SK-N-SH (cell line): ENCODE measurements around the gene COPS3. TPM values are rescaled to one million over a fixed set of nuclear protein-coding genes. Genes with fewer than 3 reads are reported as not detected.
A peak's percentile ranks its signal among the peaks of the same experiment; 100 is the strongest.

Experiments used
- CTCF ChIA-PET: fragments of 300-600, 350-600 bp; formaldehyde crosslinking; extraction: SDS; loops from one replicate; lab custom pipeline; 2021; lab: Yijun Ruan, JAX
- POLR2A ChIA-PET: fragments of 350-600 bp; sonication (Branson Sonifier 250); formaldehyde crosslinking; extraction: SDS; loops from one replicate; lab custom pipeline; 2020; ENCODE audit warnings: antibody characterized with exemption, inconsistent platforms; lab: Yijun Ruan, JAX
- DNase-seq: peaks from one replicate; pipeline ENCODE4 v3.0.0; 2012
- H2AFZ ChIP-seq: fragments of 200-600 bp; sonication (generic); 2 replicates; pipeline ENCODE4 v1.8.1; 2016; ENCODE audit warnings: antibody characterized with exemption, mild to moderate bottlenecking, low read depth
- H3F3A ChIP-seq: fragments of 200-600 bp; sonication (generic); replicated peaks from 2 replicates; pipeline ENCODE3; 2016; ENCODE audit warnings: antibody characterized with exemption, mild to moderate bottlenecking; ENCODE audit not compliant: insufficient read depth
- H3K27ac ChIP-seq, 2 experiments: fragments of 200-500 bp in 1 of 2; fragments of 200-600 bp in 1 of 2; sonication (Bioruptor generic) in 1 of 2; sonication (generic), shearing (Covaris generic) in 1 of 2; 2 replicates each; pipeline versions ENCODE4 v1.5.1 to v1.6.1; 2014 to 2016; ENCODE audit warnings: low read depth in 2 of 2, inconsistent platforms in 1 of 2, low read length in 1 of 2, mild to moderate bottlenecking in 1 of 2, mixed read lengths in 1 of 2
- H3K27me3 ChIP-seq: fragments of 200-600 bp; sonication (generic), shearing (Covaris generic); 2 replicates; pipeline ENCODE4 v1.6.1; 2016; ENCODE audit warnings: mixed run types; ENCODE audit not compliant: insufficient read depth
- H3K36me3 ChIP-seq, 2 experiments: fragments of 200-500 bp in 1 of 2; fragments of 200-600 bp in 1 of 2; sonication (Bioruptor generic) in 1 of 2; sonication (generic) in 1 of 2; replicated peaks in 1 of 2; 2 replicates each; pipeline versions ENCODE3 to v1.5.1; 2014 to 2016; ENCODE audit warnings: low read length in 1 of 2, mild to moderate bottlenecking in 1 of 2; ENCODE audit not compliant: insufficient read depth in 2 of 2, control insufficient read depth in 1 of 2
- H3K4me1 ChIP-seq, 2 experiments: fragments of 200-500 bp in 1 of 2; fragments of 200-600 bp in 1 of 2; sonication (Bioruptor generic) in 1 of 2; sonication (generic), shearing (Covaris generic) in 1 of 2; 2 replicates each; pipeline versions ENCODE4 v1.5.1 to v1.6.1; 2014 to 2016; ENCODE audit warnings: low read depth in 1 of 2, low read length in 1 of 2, mixed run types in 1 of 2; ENCODE audit not compliant: insufficient read depth in 2 of 2, control insufficient read depth in 1 of 2
- H3K4me2 ChIP-seq: fragments of 200-600 bp; sonication (generic), shearing (Covaris generic); 2 replicates; pipeline ENCODE4 v1.6.1; 2017; ENCODE audit warnings: mixed run types
- H3K4me3 ChIP-seq, 2 experiments: fragments of 200-500 bp in 1 of 2; fragments of 200-600 bp in 1 of 2; sonication (Bioruptor generic) in 1 of 2; sonication (generic), shearing (Covaris generic) in 1 of 2; 2 replicates each; pipeline versions ENCODE4 v1.5.1 to v1.8.1; 2014 to 2016; ENCODE audit warnings: low read depth in 2 of 2, inconsistent platforms in 1 of 2, low read length in 1 of 2, mild to moderate bottlenecking in 1 of 2, mixed read lengths in 1 of 2, moderate library complexity in 1 of 2
- H3K79me2 ChIP-seq: fragments of 200-600 bp; sonication (generic); 2 replicates; pipeline ENCODE4 v1.8.1; 2017; ENCODE audit warnings: mild to moderate bottlenecking; ENCODE audit not compliant: insufficient read depth
- H3K9ac ChIP-seq: fragments of 200-600 bp; sonication (generic); 2 replicates; pipeline ENCODE4 v1.6.1; 2017; ENCODE audit warnings: mixed run types
- H3K9me2 ChIP-seq: fragments of 200-600 bp; sonication (generic); 2 replicates; pipeline ENCODE4 v1.6.1; 2017; ENCODE audit warnings: mixed run types
- H3K9me3 ChIP-seq: fragments of 200-600 bp; sonication (generic); 2 replicates; pipeline ENCODE4 v1.6.1; 2017; ENCODE audit warnings: mixed run types, mild to moderate bottlenecking, moderate library complexity
- H4K20me1 ChIP-seq: fragments of 200-600 bp; sonication (generic); 2 replicates; pipeline ENCODE4 v1.6.1; 2017; ENCODE audit warnings: mild to moderate bottlenecking, mixed run types; ENCODE audit not compliant: insufficient read depth
- ELF1 ChIP-seq: IDR thresholded peaks from 2 replicates; pipeline ENCODE4 v1.4.0; 2012
- EP300 ChIP-seq, 2 experiments: IDR thresholded peaks; 2 replicates each; pipeline versions ENCODE4 v1.4.0 to v1.6.1; 2012; ENCODE audit warnings: borderline replicate concordance in 1 of 2, low read depth in 1 of 2, low read length in 1 of 2
- EZH2phosphoT487 ChIP-seq: fragments of 200-600 bp; sonication (generic); IDR thresholded peaks from 2 replicates; pipeline ENCODE4 v1.6.1; 2017; ENCODE audit warnings: low read depth, mixed run types, mild to moderate bottlenecking, antibody characterized with exemption, moderate library complexity, borderline replicate concordance
- FOXM1 ChIP-seq: IDR thresholded peaks from 2 replicates; pipeline ENCODE4 v1.4.0; 2012; ENCODE audit warnings: low read depth, mild to moderate bottlenecking
- JUND ChIP-seq: IDR thresholded peaks from 2 replicates; pipeline ENCODE4 v1.4.0; 2012
- MEF2A ChIP-seq: IDR thresholded peaks from 2 replicates; pipeline ENCODE4 v1.4.0; 2012; ENCODE audit warnings: low read depth, borderline replicate concordance
- NFIC ChIP-seq: IDR thresholded peaks from 2 replicates; pipeline ENCODE4 v1.4.0; 2012; ENCODE audit warnings: borderline replicate concordance
- NRF1 ChIP-seq: IDR thresholded peaks from 2 replicates; pipeline ENCODE4 v1.6.1; 2012; ENCODE audit warnings: low read depth, mild to moderate bottlenecking, low read length
- RAD21 ChIP-seq: IDR thresholded peaks from 2 replicates; pipeline ENCODE4 v1.6.1; 2012; ENCODE audit warnings: mild to moderate bottlenecking, low read length
- RCOR1 ChIP-seq: fragments of 150-350 bp; IDR thresholded peaks from 2 replicates; pipeline ENCODE4 v1.6.1; 2017; ENCODE audit warnings: antibody characterized with exemption, low read length
- RFX5 ChIP-seq: IDR thresholded peaks from 2 replicates; pipeline ENCODE4 v1.6.1; 2012; ENCODE audit warnings: mild to moderate bottlenecking, improper control_type of control experiment, low read length
- SIN3A ChIP-seq: IDR thresholded peaks from 2 replicates; pipeline ENCODE4 v1.6.1; 2012; ENCODE audit warnings: low read depth, mild to moderate bottlenecking, low read length, moderate library complexity, borderline replicate concordance
- SMC3 ChIP-seq: IDR thresholded peaks from 2 replicates; pipeline ENCODE4 v1.6.1; 2012; ENCODE audit warnings: low read depth, low read length, improper control_type of control experiment
- TCF12 ChIP-seq: IDR thresholded peaks from 2 replicates; pipeline ENCODE4 v1.4.0; 2012
- TEAD4 ChIP-seq: IDR thresholded peaks from 2 replicates; pipeline ENCODE4 v1.4.0; 2012; ENCODE audit warnings: mild to moderate bottlenecking, borderline replicate concordance; ENCODE audit not compliant: insufficient read depth
- WGBS: methylation state at CpG from one replicate; pipeline ENCODE4 v1.1.6; 2017; ENCODE audit warnings: low lambda C conversion rate; 5-methylcytosine and 5-hydroxymethylcytosine counted together
- polyA plus RNA-seq, 3 experiments: library from polyadenylated mRNA; depleted of rRNA; stranded (reverse); fragments of >200 nt; gene quantifications; 2 replicates each; pipeline ENCODE4 v1.2.3, GENCODE V29; 2012
- TF ChIP-seq, protein P1 (sequence below): IDR thresholded peaks from 2 replicates; pipeline ENCODE4 v1.4.0; 2012; ENCODE audit warnings: low read depth, borderline replicate concordance
- TF ChIP-seq, protein P2 (sequence below): fragments of 150-350 bp; IDR thresholded peaks from 2 replicates; pipeline ENCODE4 v1.6.1; 2016; ENCODE audit warnings: mild to moderate bottlenecking, low read depth, low read length
- TF ChIP-seq, protein P3 (sequence below): IDR thresholded peaks from 2 replicates; pipeline ENCODE4 v1.4.0; 2012; ENCODE audit warnings: low read depth, borderline replicate concordance

Gene COPS3
- polyA plus RNA-seq, 1 of the 3 experiments (the other 2 are of a cell fraction), result 64.8 TPM

DNA sequence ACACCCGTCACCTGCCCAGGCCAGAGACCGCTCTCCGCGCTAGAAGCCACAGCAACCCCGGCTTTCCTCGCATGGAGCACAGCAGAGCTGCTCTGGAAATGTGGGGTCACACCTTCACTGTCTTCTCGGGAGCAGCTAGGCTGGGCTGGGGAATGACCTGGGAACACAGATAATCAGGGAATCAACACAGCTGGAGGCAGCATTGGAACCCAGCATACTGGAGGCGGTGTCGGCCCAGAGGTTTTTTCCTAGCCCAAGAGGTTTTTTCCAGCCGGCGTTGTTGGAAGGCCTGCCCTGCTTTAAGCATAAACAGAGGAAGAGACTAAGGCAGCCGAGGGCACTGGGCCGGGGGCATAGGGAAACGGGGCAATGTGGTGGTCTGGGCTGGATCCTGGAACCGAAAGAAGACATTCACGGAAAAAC is 74.1 kb downstream of the COPS3 start:
- peaks cover 21% of the 10 kb centered on the region for H3F3A ChIP-seq
- H3K9me3 ChIP-seq, result no peaks in the 10 kb centered on the region
- 90% methylated on average over 16 of the region's 16 CpGs for WGBS
- no peak overlapping the region for H3K9ac ChIP-seq
- H3K27ac ChIP-seq, result no peak overlapping the region
- TF ChIP-seq FOXM1, result no peak
- TF ChIP-seq NRF1, result no peak
- TF ChIP-seq NFIC, result no peak
- TF ChIP-seq, protein P1, sequence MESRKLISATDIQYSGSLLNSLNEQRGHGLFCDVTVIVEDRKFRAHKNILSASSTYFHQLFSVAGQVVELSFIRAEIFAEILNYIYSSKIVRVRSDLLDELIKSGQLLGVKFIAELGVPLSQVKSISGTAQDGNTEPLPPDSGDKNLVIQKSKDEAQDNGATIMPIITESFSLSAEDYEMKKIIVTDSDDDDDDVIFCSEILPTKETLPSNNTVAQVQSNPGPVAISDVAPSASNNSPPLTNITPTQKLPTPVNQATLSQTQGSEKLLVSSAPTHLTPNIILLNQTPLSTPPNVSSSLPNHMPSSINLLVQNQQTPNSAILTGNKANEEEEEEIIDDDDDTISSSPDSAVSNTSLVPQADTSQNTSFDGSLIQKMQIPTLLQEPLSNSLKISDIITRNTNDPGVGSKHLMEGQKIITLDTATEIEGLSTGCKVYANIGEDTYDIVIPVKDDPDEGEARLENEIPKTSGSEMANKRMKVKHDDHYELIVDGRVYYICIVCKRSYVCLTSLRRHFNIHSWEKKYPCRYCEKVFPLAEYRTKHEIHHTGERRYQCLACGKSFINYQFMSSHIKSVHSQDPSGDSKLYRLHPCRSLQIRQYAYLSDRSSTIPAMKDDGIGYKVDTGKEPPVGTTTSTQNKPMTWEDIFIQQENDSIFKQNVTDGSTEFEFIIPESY, result no peak
- no peak for TF ChIP-seq EZH2phosphoT487
- TF ChIP-seq, protein P2, sequence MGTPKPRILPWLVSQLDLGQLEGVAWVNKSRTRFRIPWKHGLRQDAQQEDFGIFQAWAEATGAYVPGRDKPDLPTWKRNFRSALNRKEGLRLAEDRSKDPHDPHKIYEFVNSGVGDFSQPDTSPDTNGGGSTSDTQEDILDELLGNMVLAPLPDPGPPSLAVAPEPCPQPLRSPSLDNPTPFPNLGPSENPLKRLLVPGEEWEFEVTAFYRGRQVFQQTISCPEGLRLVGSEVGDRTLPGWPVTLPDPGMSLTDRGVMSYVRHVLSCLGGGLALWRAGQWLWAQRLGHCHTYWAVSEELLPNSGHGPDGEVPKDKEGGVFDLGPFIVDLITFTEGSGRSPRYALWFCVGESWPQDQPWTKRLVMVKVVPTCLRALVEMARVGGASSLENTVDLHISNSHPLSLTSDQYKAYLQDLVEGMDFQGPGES, result no peak
- TF ChIP-seq RAD21, result no peak
- TF ChIP-seq ELF1, result no peak
- no peak for TF ChIP-seq RFX5
- TF ChIP-seq RCOR1, result no peak
- TF ChIP-seq, protein P3, sequence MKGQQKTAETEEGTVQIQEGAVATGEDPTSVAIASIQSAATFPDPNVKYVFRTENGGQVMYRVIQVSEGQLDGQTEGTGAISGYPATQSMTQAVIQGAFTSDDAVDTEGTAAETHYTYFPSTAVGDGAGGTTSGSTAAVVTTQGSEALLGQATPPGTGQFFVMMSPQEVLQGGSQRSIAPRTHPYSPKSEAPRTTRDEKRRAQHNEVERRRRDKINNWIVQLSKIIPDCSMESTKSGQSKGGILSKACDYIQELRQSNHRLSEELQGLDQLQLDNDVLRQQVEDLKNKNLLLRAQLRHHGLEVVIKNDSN, result no peak
- TF ChIP-seq EP300 (IDR thresholded peaks at IDR 0.05; ENCODE audit: borderline replicate concordance in 1 of 2, low read depth in 1 of 2, low read length in 1 of 2), result no peak
- TF ChIP-seq SMC3, result no peak
- TF ChIP-seq SIN3A, result no peak
- TF ChIP-seq MEF2A, result no peak
- TF ChIP-seq TEAD4, result no peak
- TF ChIP-seq TCF12, result no peak
- no peak for TF ChIP-seq JUND
- TF ChIP-seq, all 33 proteins: peak for 0
- H3K79me2 ChIP-seq, result peaks cover 12% of the 10 kb centered on the region; the same call in 1 of the 2 replicates
- 0 out of 2 replicates have a peak overlapping the region, but pooled peaks have one; percentile 99 for H3K4me2 ChIP-seq
- POLR2A ChIA-PET, result interaction anchor here (1.9 kb wide), 1 partner anchor 30 kb away, joined by 5 read pairs; the partner anchor contains the start of gene FLCN
- H3K27me3 ChIP-seq, result no peaks in the 10 kb centered on the region
- CTCF ChIA-PET, result interaction anchor here (0.7 to 1.5 kb wide), 3 partner anchors 14 to 65 kb away, joined by 3 to 4 read pairs (median 3); no protein-coding TSS in a partner anchor
- H3K4me3 ChIP-seq, result no peak overlapping the region
- H2AFZ ChIP-seq, result 0 out of 2 replicates have a peak overlapping the region, but pooled peaks have one; percentile 35
- peaks cover 0 to 2% of the 10 kb centered on the region in 2 experiments for H3K36me3 ChIP-seq
- H3K9me2 ChIP-seq, result no peaks in the 10 kb centered on the region
- DNase-seq, result no peak
- H3K4me1 ChIP-seq, result peaks cover 20 to 29% of the 10 kb centered on the region in 2 experiments; a peak in 3 of 4 replicates
- H4K20me1 ChIP-seq, result no peaks in the 10 kb centered on the region
